Memory B cell (primary cell): ENCODE data around the gene RFT1.
"Not testable (repeated sequence)": the region's sequence is repeated elsewhere in the genome, so short reads cannot be mapped to it uniquely, and the experiment has no call there.

Experiments
- ATAC-seq: fragments of 150-1000 bp; cut with Tn5 transposase; 2 replicates; pipeline ENCODE4 v1.10.0; 2021; ENCODE audit warnings: low read depth, mild to moderate bottlenecking, moderate library complexity
- DNase-seq, 2 donors: peaks; one replicate each; pipeline ENCODE4 v3.0.0; 2022; ENCODE audit warnings: low spot score in 2 of 2
- H3K27ac Mint-ChIP-seq: one replicate; pipeline ENCODE4 v1.8.0; 2022; ENCODE audit warnings: mild to moderate bottlenecking, moderate library complexity, mixed read lengths
- H3K27me3 Mint-ChIP-seq: one replicate; pipeline ENCODE4 v1.8.0; 2022; ENCODE audit warnings: mixed read lengths
- H3K36me3 Mint-ChIP-seq: one replicate; pipeline ENCODE4 v1.8.0; 2022; ENCODE audit warnings: mild to moderate bottlenecking, mixed read lengths
- H3K4me1 Mint-ChIP-seq: one replicate; pipeline ENCODE4 v1.8.0; 2022; ENCODE audit warnings: mixed read lengths
- H3K4me3 Mint-ChIP-seq: one replicate; pipeline ENCODE4 v1.8.0; 2022; ENCODE audit warnings: mild to moderate bottlenecking, moderate library complexity, mixed read lengths
- H3K9me3 Mint-ChIP-seq: one replicate; pipeline ENCODE4 v1.8.0; 2022; ENCODE audit warnings: mixed read lengths

Gene RFT1

DNA sequence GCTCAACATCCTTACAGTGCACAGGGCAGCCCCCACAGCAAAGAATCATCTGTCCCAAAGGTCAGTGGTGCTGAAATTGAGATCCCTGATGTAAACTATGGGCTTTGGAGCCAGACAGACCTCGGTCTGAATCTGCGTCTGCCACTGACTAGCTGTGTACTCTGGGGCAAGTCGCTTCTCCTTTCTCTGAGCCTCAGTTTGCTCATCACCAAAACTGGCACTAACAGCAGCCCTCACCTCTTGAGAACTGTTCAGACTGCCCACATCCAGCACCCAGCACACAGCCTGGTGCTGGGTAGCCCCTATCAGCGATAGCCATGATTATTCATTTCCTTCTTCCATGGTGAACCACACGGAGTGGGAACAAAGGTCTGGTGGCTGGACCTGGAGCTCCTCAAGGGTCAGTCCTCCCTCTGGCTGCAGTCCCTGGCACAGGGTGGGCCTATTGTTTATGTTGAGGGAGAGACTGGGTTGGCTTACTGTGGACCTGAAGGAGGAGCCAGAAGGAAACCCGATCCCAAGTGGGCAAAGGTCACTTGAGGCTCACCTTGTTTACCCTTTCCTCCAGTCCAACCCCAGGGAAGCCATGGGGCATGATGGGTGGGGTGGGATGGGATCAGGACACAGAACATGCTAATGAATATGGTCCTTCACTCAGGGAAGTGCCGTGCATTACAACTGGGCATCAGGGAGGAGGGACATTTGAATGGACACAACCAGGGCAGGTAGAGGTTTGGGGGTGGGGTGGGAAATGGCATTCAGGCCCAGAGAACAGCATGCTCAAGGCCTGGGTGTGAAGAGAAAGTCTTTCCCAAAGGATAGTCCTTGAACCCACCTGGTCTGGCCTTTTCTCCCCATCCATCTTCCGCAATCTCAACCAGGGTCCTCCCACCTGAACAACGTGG lies 29.2 kb upstream of the RFT1 start:
- H3K36me3 Mint-ChIP-seq = no peaks in the 10 kb centered on the region
- DNase-seq (no peak), ATAC-seq (no peak)
- H3K4me1 Mint-ChIP-seq = peaks cover 27% of the 10 kb centered on the region
- H3K4me3 Mint-ChIP-seq = no peak overlapping the region
- H3K9me3 Mint-ChIP-seq = no peaks in the 10 kb centered on the region
- no peak overlapping the region for H3K27ac Mint-ChIP-seq
- H3K27me3 Mint-ChIP-seq = peaks cover 3% of the 10 kb centered on the region

DNA sequence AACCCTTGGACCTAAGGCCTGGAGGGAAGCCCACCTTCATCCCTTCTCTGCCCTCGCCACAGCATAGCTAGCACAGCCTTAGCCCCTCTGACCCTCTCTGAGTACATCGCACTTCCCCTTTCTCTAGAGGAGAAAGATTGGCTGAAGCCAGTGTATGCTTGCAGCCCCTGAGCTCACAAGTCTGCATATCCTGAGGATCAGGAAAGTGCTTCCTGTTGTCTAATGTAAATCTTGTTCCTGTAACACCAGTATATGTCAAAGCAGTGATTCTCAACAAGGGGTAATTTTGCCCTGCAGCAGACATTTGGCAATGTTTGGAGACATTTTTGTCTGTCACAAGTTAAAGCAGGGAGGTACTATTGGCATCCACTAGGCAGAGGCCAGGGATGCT lies 28.5 kb upstream of the RFT1 start:
- no peak for ATAC-seq
- peaks cover 3% of the 10 kb centered on the region for H3K27me3 Mint-ChIP-seq
- peaks cover 27% of the 10 kb centered on the region for H3K4me1 Mint-ChIP-seq
- no peak for DNase-seq
- H3K27ac Mint-ChIP-seq = no peak overlapping the region
- H3K36me3 Mint-ChIP-seq = no peaks in the 10 kb centered on the region
- no peaks in the 10 kb centered on the region for H3K9me3 Mint-ChIP-seq
- no peak overlapping the region for H3K4me3 Mint-ChIP-seq

DNA sequence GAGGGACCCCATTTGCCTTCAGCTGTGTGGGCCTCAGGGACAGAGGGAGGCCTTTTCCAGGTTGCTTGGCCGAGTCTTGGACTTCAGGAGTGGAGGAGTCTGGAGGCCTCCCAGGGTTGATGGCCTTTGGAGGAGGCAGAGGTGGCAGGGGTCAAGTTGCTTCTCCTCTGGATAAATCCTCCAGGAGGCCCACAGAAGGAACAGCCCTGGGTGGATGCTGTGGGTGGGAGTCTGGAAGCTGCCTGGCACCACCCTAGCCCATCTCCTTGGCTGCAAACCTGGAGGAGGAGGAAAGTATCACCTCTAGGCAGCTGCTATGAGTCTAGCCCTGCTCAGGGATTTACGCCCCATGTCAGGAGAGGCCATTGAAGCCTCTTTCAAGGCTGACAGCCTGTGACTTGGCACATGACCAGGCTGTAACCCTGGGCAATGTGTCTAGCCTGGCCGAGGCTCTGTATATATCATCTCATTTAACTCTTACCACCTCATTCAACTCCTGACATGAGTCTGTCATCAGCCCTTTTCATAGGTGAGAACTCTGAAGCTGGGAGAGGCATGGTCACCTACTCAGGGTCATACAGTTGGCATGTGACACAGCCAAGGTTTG lies 27.8 kb upstream of the RFT1 start:
- no peak overlapping the region for H3K4me3 Mint-ChIP-seq

DNA sequence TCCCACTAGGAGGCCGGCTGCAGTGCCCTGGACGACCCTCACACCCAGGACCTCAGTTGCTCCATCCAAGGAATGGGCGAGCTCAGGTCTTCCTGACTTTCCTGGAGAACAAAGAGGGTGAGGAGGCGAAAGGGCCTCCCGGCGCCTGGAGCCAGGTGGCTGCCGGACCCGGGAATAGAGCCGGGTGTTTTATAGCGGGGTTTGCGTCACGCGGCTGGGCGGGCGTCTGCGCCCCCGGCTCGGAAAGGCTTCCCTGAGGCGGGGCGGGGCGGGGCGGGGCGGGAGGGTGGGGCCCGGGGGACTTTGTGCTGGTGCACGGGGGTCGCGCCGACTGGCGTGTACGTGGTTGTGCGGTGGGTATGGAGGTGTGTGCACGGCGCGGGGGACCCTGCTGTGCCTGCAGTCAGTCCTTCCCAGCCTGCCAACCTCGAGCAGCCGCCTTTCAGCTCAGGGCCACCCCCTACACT lies 26.2 kb upstream of the RFT1 start:
- H3K4me1 Mint-ChIP-seq = peaks cover 17% of the 10 kb centered on the region
- no peak overlapping the region for H3K27ac Mint-ChIP-seq
- DNase-seq = no peak
- H3K9me3 Mint-ChIP-seq = no peaks in the 10 kb centered on the region
- H3K27me3 Mint-ChIP-seq = peaks cover 6% of the 10 kb centered on the region
- no peak for ATAC-seq
- H3K36me3 Mint-ChIP-seq = no peaks in the 10 kb centered on the region
- peak overlapping the region; percentile 39 for H3K4me3 Mint-ChIP-seq

More for the DNA sequence above, 27.8 kb upstream of the RFT1 start:
- ATAC-seq (no peak), DNase-seq (no peak)
- Mint-ChIP-seq H3K4me1 (peaks cover 27% of the 10 kb centered on the region), H3K9me3 (no peaks in the 10 kb centered on the region), H3K36me3 (no peaks in the 10 kb centered on the region), H3K27ac (no peak overlapping the region), H3K27me3 (peaks cover 6% of the 10 kb centered on the region)

DNA sequence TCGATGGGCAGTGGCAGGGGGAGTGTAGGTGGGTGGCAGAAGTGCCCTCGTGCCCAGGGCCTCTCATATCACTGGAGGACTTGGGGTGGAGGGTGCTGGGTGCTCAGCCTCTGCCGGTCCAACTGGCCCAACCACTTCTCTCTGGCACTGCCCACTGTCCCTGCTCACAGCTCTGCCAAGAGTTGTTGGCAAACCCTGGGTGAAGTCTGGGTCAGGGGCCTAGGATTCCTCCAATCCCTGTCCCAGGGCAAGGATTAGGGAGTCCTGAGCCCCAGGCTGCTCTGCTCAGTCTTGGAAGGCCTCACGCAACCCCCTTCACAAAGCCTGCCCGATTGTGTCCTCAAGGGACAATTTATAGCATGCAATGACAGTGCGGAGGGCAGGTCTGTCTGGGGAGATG lies 25.5 kb upstream of the RFT1 start:
- H3K4me3 Mint-ChIP-seq = no peak overlapping the region

DNA sequence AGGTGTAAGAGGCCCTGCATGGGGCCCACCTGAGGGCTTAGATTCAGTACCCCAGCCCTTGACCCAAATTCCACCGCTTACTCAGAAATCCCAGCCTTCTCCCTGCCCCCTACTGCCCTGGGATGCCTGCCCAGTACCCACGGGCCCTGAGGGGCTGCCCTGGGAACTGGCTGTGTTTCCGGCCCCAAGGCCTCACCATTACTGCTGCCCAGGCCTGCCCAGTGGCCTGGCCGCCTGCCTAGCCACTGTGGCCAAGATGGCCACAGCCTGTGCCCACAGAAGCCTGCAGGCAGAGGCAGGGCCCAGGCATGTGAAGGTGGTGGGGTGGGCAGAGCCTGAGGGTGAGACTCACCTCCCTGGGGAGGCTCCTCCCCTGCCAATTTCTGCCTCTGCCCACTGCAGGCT lies 24.6 kb upstream of the RFT1 start:
- ATAC-seq (no peak), DNase-seq (no peak)
- peaks cover 6% of the 10 kb centered on the region for H3K27me3 Mint-ChIP-seq
- peaks cover 12% of the 10 kb centered on the region for H3K4me1 Mint-ChIP-seq
- no peak overlapping the region for H3K27ac Mint-ChIP-seq
- no peaks in the 10 kb centered on the region for H3K9me3 Mint-ChIP-seq
- no peaks in the 10 kb centered on the region for H3K36me3 Mint-ChIP-seq
- no peak overlapping the region for H3K4me3 Mint-ChIP-seq

More for the DNA sequence above, 25.5 kb upstream of the RFT1 start:
- Mint-ChIP-seq H3K27me3 (peaks cover 6% of the 10 kb centered on the region), H3K36me3 (no peaks in the 10 kb centered on the region), H3K4me1 (peaks cover 17% of the 10 kb centered on the region), H3K9me3 (no peaks in the 10 kb centered on the region), H3K27ac (no peak overlapping the region)
- no peak for DNase-seq
- ATAC-seq = no peak

DNA sequence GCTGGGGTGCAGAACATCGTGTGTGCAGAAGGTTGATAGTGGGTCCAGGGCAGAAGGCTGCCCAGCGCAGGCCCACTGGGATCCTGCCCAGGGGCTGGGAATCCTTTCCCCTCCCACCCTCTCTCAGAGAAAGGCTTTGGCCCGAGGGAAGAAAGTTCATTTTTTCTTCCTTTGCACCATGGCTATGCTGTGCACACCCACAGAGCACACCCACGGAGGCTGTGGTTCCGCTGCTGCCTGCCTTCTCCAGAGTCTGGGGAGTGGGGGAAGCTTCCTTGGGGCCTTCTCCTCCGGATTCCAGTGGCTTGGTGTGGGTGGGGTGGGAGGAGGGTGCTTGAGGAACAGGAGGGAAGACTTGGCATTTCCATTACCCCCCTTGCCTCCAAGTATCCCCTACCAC lies 23.7 kb upstream of the RFT1 start:
- Mint-ChIP-seq H3K4me3 (no peak overlapping the region), H3K4me1 (peaks cover 10% of the 10 kb centered on the region), H3K9me3 (no peaks in the 10 kb centered on the region), H3K36me3 (no peaks in the 10 kb centered on the region), H3K27ac (no peak overlapping the region), H3K27me3 (peaks cover 6% of the 10 kb centered on the region)
- no peak for DNase-seq
- no peak for ATAC-seq

DNA sequence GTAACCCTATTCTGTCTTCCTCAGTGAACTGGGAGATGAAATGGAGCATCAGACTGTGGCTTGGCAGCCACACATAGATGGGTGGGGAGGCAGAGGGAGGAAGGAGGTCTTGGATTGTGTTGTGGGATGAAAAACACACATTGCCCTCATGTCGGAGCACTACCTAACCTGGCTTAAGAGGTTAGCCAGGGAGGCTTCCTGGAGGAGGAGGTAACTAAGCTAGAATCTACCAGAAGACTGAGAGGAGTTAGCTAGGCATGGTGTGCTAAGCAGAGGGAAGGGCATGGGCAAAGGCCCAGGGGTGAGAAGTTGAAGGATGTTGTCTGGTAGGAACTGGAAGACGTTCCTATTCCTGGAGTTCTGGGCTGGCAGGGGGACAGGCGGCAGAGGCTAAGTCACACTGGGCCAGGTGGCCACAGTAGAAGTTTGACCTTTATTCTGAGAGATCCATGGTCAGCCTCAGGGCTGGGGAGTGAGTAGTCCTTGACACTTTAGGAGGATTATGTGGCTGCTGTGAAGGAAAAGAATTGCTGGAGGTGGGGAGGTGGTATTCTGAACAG lies 23.1 kb upstream of the RFT1 start:
- DNase-seq (no peak), ATAC-seq (no peak)
- Mint-ChIP-seq H3K4me1 (peaks cover 5% of the 10 kb centered on the region), H3K27ac (no peak overlapping the region), H3K4me3 (no peak overlapping the region), H3K9me3 (no peaks in the 10 kb centered on the region), H3K27me3 (peaks cover 6% of the 10 kb centered on the region), H3K36me3 (no peaks in the 10 kb centered on the region)

DNA sequence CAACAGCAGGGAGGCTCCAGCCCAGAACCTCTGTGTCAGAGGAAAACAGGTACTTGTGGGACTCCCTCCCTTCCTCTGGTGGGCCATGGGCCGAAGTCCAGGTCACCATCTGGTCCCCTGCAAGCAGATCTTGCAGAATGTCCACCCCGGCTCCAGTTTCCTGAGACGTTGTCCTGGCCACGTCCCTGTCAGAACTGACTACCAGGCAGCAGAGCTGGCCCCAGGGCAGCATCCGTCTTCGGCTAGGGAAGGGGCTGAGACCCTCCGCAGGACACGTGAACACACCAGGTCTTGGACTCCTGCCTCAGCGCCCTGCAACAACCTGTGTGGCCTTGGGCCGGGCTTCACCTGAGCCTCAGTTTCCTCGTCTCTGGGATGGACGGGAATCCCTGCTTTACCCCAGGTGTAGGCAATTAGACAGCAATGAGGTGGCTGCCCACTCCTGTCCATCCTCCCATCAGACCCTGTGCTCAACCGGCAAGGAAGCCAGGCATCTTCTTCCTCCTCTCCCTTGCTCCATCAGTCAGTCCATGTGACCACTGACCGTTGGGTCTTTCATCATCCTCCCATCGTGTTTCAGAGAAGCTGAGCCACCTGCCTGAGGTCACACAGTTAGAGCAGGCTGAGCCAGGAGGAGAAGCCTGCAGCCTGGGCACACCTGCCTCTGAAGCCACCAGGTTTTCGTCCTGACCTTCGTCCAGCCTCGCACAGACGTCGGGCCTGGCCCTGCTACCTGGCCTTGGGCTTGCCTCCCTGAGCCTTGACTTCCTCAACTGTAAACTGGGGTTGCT lies 21.8 kb upstream of the RFT1 start:
- no peaks in the 10 kb centered on the region for H3K9me3 Mint-ChIP-seq
- ATAC-seq = no peak
- H3K36me3 Mint-ChIP-seq = no peaks in the 10 kb centered on the region
- no peak for DNase-seq
- H3K27ac Mint-ChIP-seq = no peak overlapping the region
- H3K4me3 Mint-ChIP-seq = no peak overlapping the region
- peaks cover 2% of the 10 kb centered on the region for H3K4me1 Mint-ChIP-seq
- peaks cover 6% of the 10 kb centered on the region for H3K27me3 Mint-ChIP-seq

DNA sequence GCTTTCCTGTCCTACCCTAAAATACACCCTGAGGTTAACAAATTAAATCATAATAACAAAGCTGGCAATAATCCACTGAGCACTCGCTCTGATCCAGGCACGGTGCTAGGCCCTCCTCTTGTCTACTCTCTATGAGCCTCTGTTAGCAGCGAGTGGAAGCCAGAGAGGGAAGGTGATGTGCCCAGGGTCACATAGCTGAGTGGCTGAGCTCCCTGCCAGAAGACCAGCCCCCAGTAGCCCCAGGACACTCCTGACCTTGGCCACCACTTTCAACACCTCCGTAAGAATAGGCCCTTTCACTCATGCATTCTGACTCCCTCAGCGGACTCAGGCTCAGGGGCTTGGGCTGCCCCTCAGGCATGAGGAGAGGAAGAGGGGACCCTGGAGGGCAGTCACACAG lies 21.2 kb upstream of the RFT1 start:
- no peak for ATAC-seq
- Mint-ChIP-seq H3K4me3 (no peak overlapping the region), H3K9me3 (no peaks in the 10 kb centered on the region), H3K27ac (no peak overlapping the region), H3K36me3 (no peaks in the 10 kb centered on the region), H3K4me1 (peaks cover 2% of the 10 kb centered on the region), H3K27me3 (peaks cover 6% of the 10 kb centered on the region)
- DNase-seq = no peak

DNA sequence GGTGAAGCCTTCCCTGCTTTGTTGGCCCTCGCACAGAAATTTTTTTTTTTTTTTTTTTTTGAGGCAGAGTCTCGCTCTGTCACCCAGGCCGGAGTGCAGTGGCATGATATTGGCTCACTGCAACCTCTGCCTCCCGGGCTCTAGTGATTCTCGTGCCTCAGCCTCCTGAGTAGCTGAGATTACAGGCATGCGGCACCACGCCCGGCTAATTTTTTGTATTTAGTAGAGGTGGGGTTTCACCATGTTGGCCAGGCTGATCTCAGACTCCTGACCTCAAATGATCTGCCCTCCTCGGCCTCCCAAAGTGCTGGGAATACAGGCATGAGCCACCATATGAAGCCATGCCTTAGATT lies 20.8 kb upstream of the RFT1 start:
- not testable (repeated sequence) for H3K4me1 Mint-ChIP-seq, H3K27me3 Mint-ChIP-seq, ATAC-seq, DNase-seq, H3K27ac Mint-ChIP-seq, H3K4me3 Mint-ChIP-seq, H3K9me3 Mint-ChIP-seq, H3K36me3 Mint-ChIP-seq

DNA sequence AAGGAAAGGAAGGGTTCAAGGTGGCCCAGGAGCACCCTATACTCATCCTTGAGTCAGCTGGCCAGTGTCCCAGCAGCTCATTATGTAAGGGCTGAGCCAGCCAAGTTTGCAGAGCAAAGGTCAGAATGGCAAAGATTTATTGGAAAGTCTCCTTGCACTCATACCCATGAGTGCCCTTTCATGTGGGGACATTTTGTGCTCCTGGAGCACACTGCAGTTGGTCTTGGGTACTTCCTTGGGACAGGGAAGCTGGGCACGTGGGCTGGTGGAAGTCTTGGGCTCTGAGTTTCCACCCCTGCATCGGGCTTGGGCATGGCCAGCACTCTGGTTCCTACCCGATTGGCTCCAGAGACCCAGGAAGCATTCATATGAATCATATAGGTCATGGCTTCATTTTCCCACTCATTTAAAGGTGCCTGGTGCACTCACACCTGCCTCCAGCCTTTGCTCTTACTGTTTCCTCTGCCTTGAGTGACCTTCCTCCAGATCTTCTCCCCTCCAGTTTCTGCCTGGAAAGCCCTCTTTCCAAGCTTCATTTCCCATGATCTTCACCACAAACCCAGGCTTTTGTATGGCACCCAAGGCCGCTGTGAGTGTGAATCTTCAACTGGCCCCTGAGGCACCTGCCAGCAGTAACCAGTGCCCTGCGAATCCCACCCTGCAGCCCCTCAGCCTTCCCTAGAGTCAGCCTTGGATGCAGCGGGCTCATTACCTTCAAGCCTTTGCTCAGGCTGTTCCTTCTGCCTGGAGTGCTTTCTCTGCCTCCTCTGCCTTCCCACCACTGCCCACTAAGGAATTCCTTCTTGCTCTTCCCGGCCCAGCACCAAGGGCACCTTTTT lies 20.2 kb upstream of the RFT1 start:
- Mint-ChIP-seq H3K4me1 (peaks cover 2% of the 10 kb centered on the region), H3K27ac (no peak overlapping the region), H3K4me3 (no peak overlapping the region), H3K36me3 (no peaks in the 10 kb centered on the region), H3K27me3 (peaks cover 4% of the 10 kb centered on the region), H3K9me3 (no peaks in the 10 kb centered on the region)
- DNase-seq = no peak
- ATAC-seq = no peak

DNA sequence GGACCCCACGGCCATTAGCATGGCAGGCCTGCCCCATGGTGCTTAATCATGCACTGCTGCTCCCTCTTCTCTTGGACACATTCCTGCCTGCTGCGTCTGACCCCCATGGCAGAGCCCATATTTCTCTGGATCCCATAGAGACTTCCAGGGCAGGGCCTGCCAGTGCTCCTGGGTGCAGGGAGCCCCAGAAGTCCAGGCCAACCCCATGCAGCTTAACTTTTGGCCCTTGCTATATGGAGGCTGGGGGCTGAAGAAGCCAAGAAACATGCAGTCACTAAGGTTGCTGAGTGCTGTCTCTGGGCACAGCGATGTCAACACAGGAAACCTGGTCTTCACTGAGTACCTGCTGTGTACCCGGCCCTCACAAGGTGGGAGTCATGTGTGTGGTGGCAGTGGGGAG lies 19.5 kb upstream of the RFT1 start:
- no peak for DNase-seq
- H3K27me3 Mint-ChIP-seq = peaks cover 3% of the 10 kb centered on the region
- no peak overlapping the region for H3K4me3 Mint-ChIP-seq
- no peaks in the 10 kb centered on the region for H3K9me3 Mint-ChIP-seq
- peaks cover 2% of the 10 kb centered on the region for H3K4me1 Mint-ChIP-seq
- no peak overlapping the region for H3K27ac Mint-ChIP-seq
- ATAC-seq = no peak
- no peaks in the 10 kb centered on the region for H3K36me3 Mint-ChIP-seq
